Hepatocyte (in vitro differentiated cells): ENCODE results near the gene ALDH1A1.

Experiments
- EZH2 ChIP-seq: fragments of 200-600 bp; sonication (generic); IDR thresholded peaks from 2 replicates; pipeline ENCODE4 v1.6.1; 2016; ENCODE audit warnings: antibody characterized with exemption, mild to moderate bottlenecking, borderline replicate concordance
- TF ChIP-seq, protein P1 (sequence below): fragments of 200-600 bp; sonication (generic); IDR thresholded peaks from 2 replicates; pipeline ENCODE4 v1.5.1; 2016; ENCODE audit warnings: antibody characterized with exemption, mild to moderate bottlenecking; ENCODE audit not compliant: poor library complexity

DNA sequence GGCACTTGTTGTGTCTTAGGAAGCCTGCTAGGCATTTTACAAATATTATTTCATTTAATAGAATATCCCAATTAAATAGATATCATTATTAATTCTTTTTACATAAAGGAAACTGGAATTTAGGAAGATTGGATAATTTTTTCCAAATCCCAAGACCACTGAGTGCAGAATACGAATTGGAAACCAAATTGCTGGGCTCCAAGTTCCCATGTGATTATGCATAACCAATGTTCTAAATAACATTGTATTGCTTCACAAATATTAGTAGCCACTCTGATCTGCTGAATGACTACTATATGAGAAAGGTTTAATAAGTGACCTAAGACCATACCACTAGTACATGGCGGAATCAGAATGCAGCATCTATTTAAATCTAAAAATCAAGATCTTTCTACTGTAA is 57.7 kb downstream of the ALDH1A1 start:
- TF ChIP-seq, protein P1, sequence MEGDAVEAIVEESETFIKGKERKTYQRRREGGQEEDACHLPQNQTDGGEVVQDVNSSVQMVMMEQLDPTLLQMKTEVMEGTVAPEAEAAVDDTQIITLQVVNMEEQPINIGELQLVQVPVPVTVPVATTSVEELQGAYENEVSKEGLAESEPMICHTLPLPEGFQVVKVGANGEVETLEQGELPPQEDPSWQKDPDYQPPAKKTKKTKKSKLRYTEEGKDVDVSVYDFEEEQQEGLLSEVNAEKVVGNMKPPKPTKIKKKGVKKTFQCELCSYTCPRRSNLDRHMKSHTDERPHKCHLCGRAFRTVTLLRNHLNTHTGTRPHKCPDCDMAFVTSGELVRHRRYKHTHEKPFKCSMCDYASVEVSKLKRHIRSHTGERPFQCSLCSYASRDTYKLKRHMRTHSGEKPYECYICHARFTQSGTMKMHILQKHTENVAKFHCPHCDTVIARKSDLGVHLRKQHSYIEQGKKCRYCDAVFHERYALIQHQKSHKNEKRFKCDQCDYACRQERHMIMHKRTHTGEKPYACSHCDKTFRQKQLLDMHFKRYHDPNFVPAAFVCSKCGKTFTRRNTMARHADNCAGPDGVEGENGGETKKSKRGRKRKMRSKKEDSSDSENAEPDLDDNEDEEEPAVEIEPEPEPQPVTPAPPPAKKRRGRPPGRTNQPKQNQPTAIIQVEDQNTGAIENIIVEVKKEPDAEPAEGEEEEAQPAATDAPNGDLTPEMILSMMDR, result no peak
- TF ChIP-seq EZH2, result no peak
